Activated T-cell treated with anti-CD3 and anti-CD28 coated beads, Interleukin-2, amount 50 U/mL, for 72 hours (primary cell): ENCODE measurements around the gene SEMA4F. TPM values are rescaled to one million over a fixed set of nuclear protein-coding genes. Genes with fewer than 3 reads are reported as not detected.

ENCODE experiments used
- ATAC-seq, 2 donors: fragments of 150-1000 bp; cut with Tn5 transposase; replicated peaks in 1 of 2; 2 replicates each; pipeline ENCODE4 v1.10.0; 2021; ENCODE audit warnings: moderate library complexity in 2 of 2, mild to moderate bottlenecking in 1 of 2
- DNase-seq, 2 donors: peaks; one replicate each; pipeline ENCODE4 v3.0.0; 2021 to 2022; ENCODE audit warnings: mixed read lengths in 1 of 2
- H3K27ac Mint-ChIP-seq: one replicate; pipeline ENCODE4 v1.8.0; 2022; ENCODE audit warnings: mild to moderate bottlenecking, moderate library complexity, mixed read lengths
- H3K27me3 Mint-ChIP-seq: one replicate; pipeline ENCODE4 v1.8.0; 2022; ENCODE audit warnings: low read depth, mixed read lengths
- H3K36me3 Mint-ChIP-seq, 2 donors: one replicate each; pipeline ENCODE4 v1.8.0; 2022; ENCODE audit warnings: mixed read lengths in 2 of 2, mild to moderate bottlenecking in 1 of 2; ENCODE audit not compliant: insufficient read depth in 2 of 2
- H3K4me1 Mint-ChIP-seq: one replicate; pipeline ENCODE4 v1.8.0; 2022; ENCODE audit warnings: low read depth, mixed read lengths
- H3K4me3 Mint-ChIP-seq, 2 donors: one replicate each; pipeline ENCODE4 v1.8.0; 2022; ENCODE audit warnings: mild to moderate bottlenecking in 2 of 2, mixed read lengths in 2 of 2, moderate library complexity in 2 of 2
- H3K9me3 Mint-ChIP-seq, 2 donors: one replicate each; pipeline ENCODE4 v1.8.0; 2022; ENCODE audit warnings: mixed read lengths in 2 of 2
- total RNA-seq, 2 donors: library from RNA; stranded (reverse); gene quantifications; one replicate each; pipeline ENCODE4 v1.2.3, GENCODE V29; 2022

The SEMA4F gene
- total RNA-seq, 2 donors from 2014 or later, result 6.4 to 9.7 TPM

DNA sequence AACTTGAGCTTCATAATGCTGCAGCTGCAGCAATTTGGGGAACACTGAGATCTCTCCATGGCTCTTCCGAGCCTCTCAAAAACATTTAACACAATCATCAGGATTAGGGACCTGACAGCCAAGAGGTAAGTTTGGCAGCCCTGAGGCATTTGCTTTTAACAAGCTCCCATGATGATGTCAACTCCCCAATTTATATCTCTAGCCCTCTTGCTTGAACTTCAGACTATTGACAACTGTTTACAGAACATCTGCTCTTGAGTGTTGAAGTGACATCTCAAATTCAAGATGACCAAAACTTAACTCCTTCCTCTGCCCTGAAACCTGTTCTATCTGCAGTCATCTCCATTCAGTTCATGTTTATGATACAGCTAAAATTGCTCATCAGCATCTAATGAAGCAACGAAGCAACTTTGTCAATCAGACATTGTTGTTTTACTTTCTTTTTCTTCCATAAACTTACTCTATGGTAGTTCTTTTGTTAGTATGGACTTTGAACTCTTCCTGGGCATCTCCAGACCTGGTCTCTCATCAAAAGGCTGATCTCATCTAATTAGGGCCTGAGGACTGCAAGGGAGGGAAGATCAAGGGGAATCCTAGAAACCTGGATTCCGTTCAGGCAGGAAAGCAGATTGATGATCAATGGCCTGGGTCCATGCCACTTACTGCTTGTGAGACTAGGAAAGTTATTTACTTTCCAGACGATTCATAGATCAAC, 48.1 kb downstream of the SEMA4F start:
- no peaks in the 10 kb centered on the region for H3K36me3 Mint-ChIP-seq
- H3K9me3 Mint-ChIP-seq, result no peaks in the 10 kb centered on the region

DNA sequence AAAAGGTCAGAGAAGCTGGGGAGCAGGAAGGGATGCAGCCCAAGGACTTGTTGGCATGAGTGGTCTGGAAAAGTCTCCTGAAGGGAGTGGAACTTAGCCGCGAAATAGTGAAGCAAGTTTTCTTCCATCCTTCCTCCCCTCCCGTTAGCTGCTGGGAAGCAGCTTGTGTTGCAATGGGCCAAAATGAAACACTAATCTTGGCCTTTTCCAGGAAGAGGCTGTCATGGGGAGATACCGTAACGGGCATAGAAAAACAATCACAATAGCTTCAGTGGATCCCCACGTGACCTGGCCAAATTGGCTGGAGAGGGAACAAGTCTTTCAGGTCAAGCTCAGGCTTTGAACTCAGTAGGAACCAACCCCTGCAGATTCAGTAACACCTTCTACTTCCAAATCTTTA, 49.3 kb downstream of the SEMA4F start:
- ATAC-seq (no peak), DNase-seq (no peak)
- H3K36me3 Mint-ChIP-seq, result peaks cover 0 to 3% of the 10 kb centered on the region in 2 donors
- H3K4me3 Mint-ChIP-seq, result no peak overlapping the region
- H3K27ac Mint-ChIP-seq, result no peak overlapping the region
- H3K4me1 Mint-ChIP-seq, result no peaks in the 10 kb centered on the region
- no peaks in the 10 kb centered on the region for H3K27me3 Mint-ChIP-seq
- no peaks in the 10 kb centered on the region for H3K9me3 Mint-ChIP-seq

More for the DNA sequence above, 48.1 kb downstream of the SEMA4F start:
- H3K4me3 Mint-ChIP-seq, result no peak overlapping the region
- no peak for DNase-seq
- ATAC-seq, result no peak
- no peaks in the 10 kb centered on the region for H3K27me3 Mint-ChIP-seq
- no peaks in the 10 kb centered on the region for H3K4me1 Mint-ChIP-seq
- H3K27ac Mint-ChIP-seq, result no peak overlapping the region

- ATAC-seq, result no peak
- no peak for DNase-seq
- H3K36me3 Mint-ChIP-seq, result peaks cover 0 to 3% of the 10 kb centered on the region in 2 donors
- H3K9me3 Mint-ChIP-seq, result no peaks in the 10 kb centered on the region
- no peak overlapping the region for H3K27ac Mint-ChIP-seq
- no peaks in the 10 kb centered on the region for H3K27me3 Mint-ChIP-seq
- no peak overlapping the region for H3K4me3 Mint-ChIP-seq
- H3K4me1 Mint-ChIP-seq, result no peaks in the 10 kb centered on the region
These were observed 50.2 kb downstream of the SEMA4F start for GRCh38 chr2:74704216-74704615.

GRCh38 chr2:74706741-74707140, 52.7 kb downstream of the SEMA4F start:
- Mint-ChIP-seq H3K36me3 (peaks cover 0 to 3% of the 10 kb centered on the region in 2 donors), H3K9me3 (no peaks in the 10 kb centered on the region), H3K4me1 (no peaks in the 10 kb centered on the region), H3K27me3 (no peaks in the 10 kb centered on the region), H3K4me3 (no peak overlapping the region), H3K27ac (no peak overlapping the region)
- DNase-seq (no peak), ATAC-seq (no peak)

DNA sequence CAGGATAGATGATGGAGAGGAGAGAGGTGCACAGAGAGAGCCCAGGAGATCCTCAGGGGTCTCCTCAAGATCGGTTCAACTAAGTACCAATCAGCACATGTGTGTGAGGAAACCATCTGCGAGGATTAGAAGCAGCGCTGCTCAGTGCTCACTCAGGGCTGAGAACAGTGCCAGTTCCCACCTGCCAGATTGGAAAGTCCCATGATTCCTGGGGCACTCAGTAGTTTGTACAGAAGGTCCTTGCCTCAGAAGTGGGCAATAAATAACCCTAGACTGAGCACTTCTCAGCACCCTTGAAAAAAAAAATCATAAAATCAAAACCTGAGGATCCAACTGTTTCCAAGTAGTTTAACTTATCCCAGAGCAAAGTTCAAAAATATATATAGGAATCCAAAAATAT, 53.8 kb downstream of the SEMA4F start:
- Mint-ChIP-seq H3K9me3 (no peaks in the 10 kb centered on the region), H3K27ac (no peak overlapping the region), H3K36me3 (peaks cover 0 to 3% of the 10 kb centered on the region in 2 donors), H3K27me3 (no peaks in the 10 kb centered on the region), H3K4me1 (no peaks in the 10 kb centered on the region), H3K4me3 (no peak overlapping the region)
- DNase-seq (no peak), ATAC-seq (no peak)

DNA sequence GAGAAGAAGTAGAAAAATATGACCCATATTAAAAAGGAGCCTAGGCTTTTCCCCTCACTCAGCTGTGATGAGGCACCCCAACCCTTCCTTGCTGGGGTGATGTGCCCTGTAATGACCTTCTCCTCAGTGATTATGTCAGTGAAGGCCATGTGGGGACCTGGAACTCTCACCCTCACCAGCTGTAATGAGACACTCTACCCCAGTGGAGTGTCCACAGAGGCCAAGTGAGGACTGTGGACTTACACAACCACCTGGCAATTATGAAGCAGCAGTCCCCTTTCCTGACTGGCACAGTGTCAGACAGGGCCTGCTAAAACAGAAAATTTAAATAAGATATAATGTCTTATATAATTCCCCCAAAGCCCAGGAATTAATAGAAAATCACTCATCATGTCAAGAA, 54.2 kb downstream of the SEMA4F start:
- Mint-ChIP-seq H3K27me3 (no peaks in the 10 kb centered on the region), H3K4me3 (no peak overlapping the region), H3K9me3 (no peaks in the 10 kb centered on the region), H3K4me1 (no peaks in the 10 kb centered on the region), H3K27ac (no peak overlapping the region), H3K36me3 (peaks cover 0 to 3% of the 10 kb centered on the region in 2 donors)
- DNase-seq (no peak), ATAC-seq (no peak)

GRCh38 chr2:74708883-74709282, 54.8 kb downstream of the SEMA4F start:
- Mint-ChIP-seq H3K4me1 (no peaks in the 10 kb centered on the region), H3K27me3 (no peaks in the 10 kb centered on the region), H3K9me3 (no peaks in the 10 kb centered on the region), H3K27ac (no peak overlapping the region), H3K4me3 (no peak overlapping the region), H3K36me3 (peaks cover 0 to 3% of the 10 kb centered on the region in 2 donors)
- ATAC-seq (no peak), DNase-seq (no peak)

- Mint-ChIP-seq H3K4me3 (no peak overlapping the region), H3K4me1 (no peaks in the 10 kb centered on the region), H3K27me3 (no peaks in the 10 kb centered on the region), H3K36me3 (peaks cover 0 to 2% of the 10 kb centered on the region in 2 donors), H3K27ac (no peak overlapping the region), H3K9me3 (no peaks in the 10 kb centered on the region)
- ATAC-seq (no peak), DNase-seq (no peak)
These were observed 58.4 kb downstream of the SEMA4F start for GRCh38 chr2:74712223-74713053.

DNA sequence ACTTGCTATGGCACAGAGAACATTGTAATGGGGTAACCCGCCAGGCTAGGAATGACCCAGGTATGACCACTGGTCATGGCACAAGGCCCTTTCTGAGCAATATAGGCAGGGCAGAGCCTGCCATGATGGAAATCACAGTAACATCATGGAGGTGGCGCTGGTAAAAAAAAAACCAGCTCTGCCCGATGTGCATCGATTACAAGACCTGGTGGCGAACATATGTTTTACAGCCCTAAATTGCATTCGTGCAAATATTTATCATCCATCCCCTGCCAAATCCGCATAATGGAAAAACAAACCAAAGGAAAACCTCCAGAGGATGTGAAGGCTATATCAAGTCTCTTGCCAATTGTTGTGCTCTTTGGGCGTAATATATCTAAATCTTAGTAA, 60.6 kb downstream of the SEMA4F start:
- H3K4me3 Mint-ChIP-seq, result peak overlapping the region; percentile 77 to 91
- H3K36me3 Mint-ChIP-seq, result no peaks in the 10 kb centered on the region
- H3K27ac Mint-ChIP-seq, result no peak overlapping the region
- ATAC-seq, result no peak
- no peak for DNase-seq
- no peaks in the 10 kb centered on the region for H3K27me3 Mint-ChIP-seq
- no peaks in the 10 kb centered on the region for H3K4me1 Mint-ChIP-seq
- no peaks in the 10 kb centered on the region for H3K9me3 Mint-ChIP-seq

GRCh38 chr2:74715081-74715791, 61.2 kb downstream of the SEMA4F start:
- H3K36me3 Mint-ChIP-seq, result no peaks in the 10 kb centered on the region
- no peaks in the 10 kb centered on the region for H3K27me3 Mint-ChIP-seq
- DNase-seq (peak; percentile 84 to 85), ATAC-seq (peak; percentile 92 to 94)
- peak overlapping the region; percentile 77 to 91 for H3K4me3 Mint-ChIP-seq
- H3K27ac Mint-ChIP-seq, result no peak overlapping the region
- H3K9me3 Mint-ChIP-seq, result no peaks in the 10 kb centered on the region
- no peaks in the 10 kb centered on the region for H3K4me1 Mint-ChIP-seq

- H3K27ac Mint-ChIP-seq, result no peak overlapping the region
- no peak for ATAC-seq
- no peaks in the 10 kb centered on the region for H3K9me3 Mint-ChIP-seq
- no peak for DNase-seq
- H3K36me3 Mint-ChIP-seq, result no peaks in the 10 kb centered on the region
- peak overlapping the region; percentile 77 to 91 for H3K4me3 Mint-ChIP-seq
- H3K4me1 Mint-ChIP-seq, result no peaks in the 10 kb centered on the region
- H3K27me3 Mint-ChIP-seq, result no peaks in the 10 kb centered on the region
These were observed 61.8 kb downstream of the SEMA4F start for GRCh38 chr2:74715880-74716279.

DNA sequence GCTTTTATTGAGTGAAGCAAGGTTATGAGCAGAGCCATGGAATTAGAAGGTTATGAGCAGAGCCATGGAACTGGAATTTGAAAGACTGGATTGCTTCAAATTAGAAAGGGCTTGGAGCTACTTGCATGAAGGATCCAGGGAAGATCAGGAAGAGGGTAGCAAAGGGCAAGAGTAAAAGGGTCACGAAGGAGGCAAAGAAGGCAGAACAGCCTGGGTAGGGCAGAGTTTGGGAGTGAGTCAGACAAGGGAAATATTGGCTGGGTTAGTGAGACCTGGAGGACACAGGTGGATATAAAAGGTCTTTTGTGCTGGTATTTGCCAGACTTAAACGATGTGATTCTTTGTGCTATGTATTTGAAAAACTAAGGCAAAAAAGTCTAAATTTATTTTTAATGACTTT, 65.0 kb downstream of the SEMA4F start:
- DNase-seq (no peak), ATAC-seq (no peak)
- Mint-ChIP-seq H3K9me3 (no peaks in the 10 kb centered on the region), H3K4me3 (no peak overlapping the region), H3K27me3 (no peaks in the 10 kb centered on the region), H3K4me1 (no peaks in the 10 kb centered on the region), H3K27ac (no peak overlapping the region), H3K36me3 (no peaks in the 10 kb centered on the region)

- Mint-ChIP-seq H3K27me3 (no peaks in the 10 kb centered on the region), H3K4me3 (no peak overlapping the region), H3K9me3 (no peaks in the 10 kb centered on the region), H3K36me3 (no peaks in the 10 kb centered on the region), H3K4me1 (no peaks in the 10 kb centered on the region), H3K27ac (no peak overlapping the region)
- no peak for ATAC-seq
- no peak for DNase-seq
These were observed 67.3 kb downstream of the SEMA4F start for GRCh38 chr2:74721316-74721715.
